ENCODE results near the gene BTNL9. TPM values are rescaled to one million over a fixed set of nuclear protein-coding genes. Genes with fewer than 3 reads are reported as not detected.
"Not testable (repeated sequence)": the region's sequence is repeated elsewhere in the genome, so short reads cannot be mapped to it uniquely, and the experiment has no call there.

The BTNL9 gene
- not detected for total RNA-seq

- Mint-ChIP-seq H3K36me3 (ENCODE audit: low read depth) (no peaks in the 10 kb centered on the region), H3K9me3 (no peaks in the 10 kb centered on the region), H3K27ac (no peak within 1 kb of the TSS), H3K4me1 (ENCODE audit: low read depth) (no peaks in the 10 kb centered on the region), H3K27me3 (ENCODE audit: low read depth) (peaks cover 43% of the 10 kb centered on the region), H3K4me3 (no peak within 1 kb of the TSS)
- intact Hi-C loops (cut with micrococcal nuclease): no loop called here
- CTCF ChIA-PET: no interaction called here
- no peak for DNase-seq
Measured at GRCh38 chr5:181039931-181040630, at the start of gene BTNL9. TSS of gene BTNL9 (plus strand) at chr5:181040266. CDS start at chr5:181045490, 5,224 bp downstream.

GRCh38 chr5:180990882-180991242 lies 49.2 kb upstream of the BTNL9 start:
- Mint-ChIP-seq H3K4me3 (no peak overlapping the region), H3K27ac (no peak overlapping the region), H3K36me3 (ENCODE audit: low read depth) (peaks cover 1% of the 10 kb centered on the region), H3K9me3 (peaks cover 8% of the 10 kb centered on the region), H3K4me1 (ENCODE audit: low read depth) (no peaks in the 10 kb centered on the region), H3K27me3 (ENCODE audit: low read depth) (peaks cover 24% of the 10 kb centered on the region)
- intact Hi-C loops (cut with micrococcal nuclease): no loop called here
- CTCF ChIA-PET: no interaction called here
- no peak for DNase-seq

DNA sequence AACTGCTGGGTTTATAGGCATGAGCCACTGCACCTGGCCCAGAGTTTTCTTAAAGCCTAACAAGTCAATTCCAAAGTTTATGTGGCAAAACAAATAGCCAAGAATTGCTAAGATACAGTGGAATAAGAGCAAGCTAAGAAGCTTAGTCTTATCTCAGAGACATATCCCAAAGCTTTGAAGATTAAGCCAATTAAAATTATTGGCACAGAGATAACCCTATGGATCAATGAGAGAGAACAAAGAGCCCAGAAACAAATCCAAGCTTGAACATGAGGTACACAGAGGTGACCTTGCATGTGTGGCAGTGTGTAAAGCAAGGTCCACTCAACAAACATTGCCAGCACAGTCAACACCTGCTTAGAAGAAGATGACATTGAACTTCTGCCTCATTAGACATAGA lies 38.1 kb upstream of the BTNL9 start:
- H3K36me3 Mint-ChIP-seq (ENCODE audit: low read depth): no peaks in the 10 kb centered on the region
- H3K27ac Mint-ChIP-seq: no peak overlapping the region
- peaks cover 9% of the 10 kb centered on the region for H3K27me3 Mint-ChIP-seq (ENCODE audit: low read depth)
- CTCF ChIA-PET: interaction anchor here (0.7 to 1.4 kb wide), 2 partner anchors 16 to 19 kb away, joined by 3 read pairs; no protein-coding TSS in a partner anchor
- no peaks in the 10 kb centered on the region for H3K9me3 Mint-ChIP-seq
- intact Hi-C loops (cut with micrococcal nuclease): no loop called here
- no peak overlapping the region for H3K4me3 Mint-ChIP-seq
- no peaks in the 10 kb centered on the region for H3K4me1 Mint-ChIP-seq (ENCODE audit: low read depth)
- DNase-seq: no peak

GRCh38 chr5:181005791-181006190 lies 34.3 kb upstream of the BTNL9 start:
- Mint-ChIP-seq H3K27ac (no peak overlapping the region), H3K4me1 (ENCODE audit: low read depth) (no peaks in the 10 kb centered on the region), H3K27me3 (ENCODE audit: low read depth) (peaks cover 8% of the 10 kb centered on the region), H3K4me3 (no peak overlapping the region), H3K36me3 (ENCODE audit: low read depth) (no peaks in the 10 kb centered on the region), H3K9me3 (no peaks in the 10 kb centered on the region)
- CTCF ChIA-PET: no interaction called here
- intact Hi-C loops (cut with micrococcal nuclease): no loop called here
- DNase-seq: no peak

- intact Hi-C loops (cut with micrococcal nuclease): no loop called here
- CTCF ChIA-PET: no interaction called here
- peaks cover 9% of the 10 kb centered on the region for H3K27me3 Mint-ChIP-seq (ENCODE audit: low read depth)
- H3K27ac Mint-ChIP-seq: no peak overlapping the region
- H3K9me3 Mint-ChIP-seq: no peaks in the 10 kb centered on the region
- no peaks in the 10 kb centered on the region for H3K36me3 Mint-ChIP-seq (ENCODE audit: low read depth)
- no peak for DNase-seq
- H3K4me3 Mint-ChIP-seq: no peak overlapping the region
- no peaks in the 10 kb centered on the region for H3K4me1 Mint-ChIP-seq (ENCODE audit: low read depth)
Measured at GRCh38 chr5:181008136-181008535, 31.9 kb upstream of the BTNL9 start.

DNA sequence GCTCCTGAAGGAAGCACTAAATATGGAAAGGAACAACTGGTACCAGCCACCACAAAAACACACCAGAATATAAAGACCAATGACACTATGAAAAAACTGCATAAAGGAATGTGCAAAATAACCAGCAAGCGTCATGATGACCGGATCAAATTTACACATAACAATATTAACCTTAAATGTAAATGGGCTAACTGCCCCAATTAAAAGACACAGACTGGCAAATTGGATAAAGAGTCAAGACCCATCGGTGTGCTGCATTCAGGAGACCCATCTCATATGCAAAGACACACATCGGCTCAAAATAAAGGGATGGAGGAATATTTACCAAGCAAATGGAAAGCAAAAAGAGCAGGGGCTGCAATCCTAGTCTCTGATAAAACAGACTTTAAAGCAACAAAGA lies 30.0 kb upstream of the BTNL9 start:
- H3K27ac Mint-ChIP-seq; DNase-seq; H3K4me3 Mint-ChIP-seq; H3K27me3 Mint-ChIP-seq (ENCODE audit: low read depth); H3K4me1 Mint-ChIP-seq (ENCODE audit: low read depth); H3K9me3 Mint-ChIP-seq; intact Hi-C loops (cut with micrococcal nuclease); H3K36me3 Mint-ChIP-seq (ENCODE audit: low read depth); CTCF ChIA-PET: not testable (repeated sequence)

- H3K4me1 Mint-ChIP-seq (ENCODE audit: low read depth); CTCF ChIA-PET; H3K27ac Mint-ChIP-seq; DNase-seq; intact Hi-C loops (cut with micrococcal nuclease); H3K9me3 Mint-ChIP-seq; H3K36me3 Mint-ChIP-seq (ENCODE audit: low read depth); H3K4me3 Mint-ChIP-seq; H3K27me3 Mint-ChIP-seq (ENCODE audit: low read depth): not testable (repeated sequence)
Measured at GRCh38 chr5:181014654-181015053, 25.4 kb upstream of the BTNL9 start.

DNA sequence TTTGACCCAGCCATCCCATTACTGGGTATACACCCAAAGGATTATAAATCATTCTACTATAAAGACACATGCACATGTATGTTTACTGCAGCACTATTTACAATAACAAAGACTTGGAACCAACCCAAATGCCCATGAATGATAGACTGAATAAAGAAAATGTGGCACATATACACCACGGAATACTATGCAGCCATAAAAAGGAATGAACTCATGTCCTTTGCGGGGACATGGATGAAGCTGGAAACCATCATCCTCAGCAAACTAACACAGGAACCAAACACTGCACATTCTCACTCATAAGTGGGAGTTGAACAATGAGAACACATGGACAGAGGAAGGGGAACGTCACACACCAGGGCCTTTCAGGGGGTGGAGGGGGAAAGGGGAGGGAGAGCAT lies 22.6 kb upstream of the BTNL9 start:
- H3K36me3 Mint-ChIP-seq (ENCODE audit: low read depth); H3K4me3 Mint-ChIP-seq; H3K27me3 Mint-ChIP-seq (ENCODE audit: low read depth); H3K9me3 Mint-ChIP-seq; DNase-seq; H3K27ac Mint-ChIP-seq; intact Hi-C loops (cut with micrococcal nuclease); H3K4me1 Mint-ChIP-seq (ENCODE audit: low read depth); CTCF ChIA-PET: not testable (repeated sequence)

DNA sequence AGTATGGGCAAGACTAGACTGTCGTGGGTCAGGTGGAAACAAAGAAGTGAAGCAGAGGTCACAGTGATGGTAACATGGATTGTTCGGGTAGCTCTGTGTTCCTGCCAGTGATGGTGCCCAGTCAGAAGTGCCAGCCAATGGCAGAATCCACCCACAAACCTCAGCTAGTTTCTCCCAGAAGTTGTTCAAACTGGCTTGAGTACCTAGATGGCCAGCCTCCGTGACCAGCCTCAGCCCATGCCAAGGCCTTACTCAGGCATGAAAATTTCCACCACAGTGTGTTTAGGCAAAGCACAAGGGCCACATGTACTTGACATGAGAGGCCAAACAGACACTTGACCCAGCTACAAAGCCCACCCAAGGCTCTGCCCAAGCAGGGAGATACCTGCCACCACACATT lies 19.4 kb upstream of the BTNL9 start:
- H3K9me3 Mint-ChIP-seq: peaks cover 12% of the 10 kb centered on the region
- H3K4me3 Mint-ChIP-seq: no peak overlapping the region
- H3K27ac Mint-ChIP-seq: no peak overlapping the region
- no peak for DNase-seq
- CTCF ChIA-PET: no interaction called here
- no peaks in the 10 kb centered on the region for H3K36me3 Mint-ChIP-seq (ENCODE audit: low read depth)
- peaks cover 10% of the 10 kb centered on the region for H3K27me3 Mint-ChIP-seq (ENCODE audit: low read depth)
- no peaks in the 10 kb centered on the region for H3K4me1 Mint-ChIP-seq (ENCODE audit: low read depth)
- intact Hi-C loops (cut with micrococcal nuclease): no loop called here

- Mint-ChIP-seq H3K36me3 (ENCODE audit: low read depth) (no peaks in the 10 kb centered on the region), H3K27ac (no peak overlapping the region), H3K9me3 (peaks cover 12% of the 10 kb centered on the region), H3K27me3 (ENCODE audit: low read depth) (peaks cover 17% of the 10 kb centered on the region), H3K4me3 (no peak overlapping the region), H3K4me1 (ENCODE audit: low read depth) (no peaks in the 10 kb centered on the region)
- no peak for DNase-seq
- intact Hi-C loops (cut with micrococcal nuclease): no loop called here
- CTCF ChIA-PET: no interaction called here
Measured at GRCh38 chr5:181024245-181025064, 15.6 kb upstream of the BTNL9 start.

DNA sequence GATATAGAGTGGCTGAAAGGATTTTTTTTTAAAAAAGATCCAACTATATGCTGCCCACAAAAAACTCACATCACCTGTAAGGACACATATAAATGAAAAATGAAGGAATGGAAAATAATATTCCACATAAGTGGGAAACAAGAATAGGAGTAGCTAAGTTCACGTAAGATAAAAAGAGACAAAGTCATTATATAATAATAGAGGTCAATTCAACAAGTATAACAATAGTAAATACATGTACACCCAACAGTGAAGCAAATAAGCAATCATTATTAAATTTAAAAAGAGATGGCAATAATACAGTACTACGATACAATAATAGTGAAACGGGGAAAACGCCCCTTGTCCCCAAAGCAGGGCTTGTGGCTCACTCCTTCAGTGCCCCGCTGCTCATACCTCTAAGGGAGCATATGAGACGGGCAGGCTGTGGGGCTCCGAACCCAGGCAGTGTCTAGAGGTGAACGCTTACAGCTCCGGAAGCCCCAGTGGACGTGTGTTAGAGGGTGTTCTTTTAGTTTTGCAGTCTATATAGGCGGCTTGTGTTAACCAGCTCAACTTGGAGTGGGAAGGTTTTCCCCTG lies 12.5 kb upstream of the BTNL9 start:
- intact Hi-C loops (cut with micrococcal nuclease): no loop called here
- no peak for DNase-seq
- Mint-ChIP-seq H3K9me3 (peaks cover 5% of the 10 kb centered on the region), H3K27ac (no peak overlapping the region), H3K36me3 (ENCODE audit: low read depth) (no peaks in the 10 kb centered on the region), H3K4me1 (ENCODE audit: low read depth) (no peaks in the 10 kb centered on the region), H3K27me3 (ENCODE audit: low read depth) (peaks cover 17% of the 10 kb centered on the region), H3K4me3 (no peak overlapping the region)
- CTCF ChIA-PET: no interaction called here

DNA sequence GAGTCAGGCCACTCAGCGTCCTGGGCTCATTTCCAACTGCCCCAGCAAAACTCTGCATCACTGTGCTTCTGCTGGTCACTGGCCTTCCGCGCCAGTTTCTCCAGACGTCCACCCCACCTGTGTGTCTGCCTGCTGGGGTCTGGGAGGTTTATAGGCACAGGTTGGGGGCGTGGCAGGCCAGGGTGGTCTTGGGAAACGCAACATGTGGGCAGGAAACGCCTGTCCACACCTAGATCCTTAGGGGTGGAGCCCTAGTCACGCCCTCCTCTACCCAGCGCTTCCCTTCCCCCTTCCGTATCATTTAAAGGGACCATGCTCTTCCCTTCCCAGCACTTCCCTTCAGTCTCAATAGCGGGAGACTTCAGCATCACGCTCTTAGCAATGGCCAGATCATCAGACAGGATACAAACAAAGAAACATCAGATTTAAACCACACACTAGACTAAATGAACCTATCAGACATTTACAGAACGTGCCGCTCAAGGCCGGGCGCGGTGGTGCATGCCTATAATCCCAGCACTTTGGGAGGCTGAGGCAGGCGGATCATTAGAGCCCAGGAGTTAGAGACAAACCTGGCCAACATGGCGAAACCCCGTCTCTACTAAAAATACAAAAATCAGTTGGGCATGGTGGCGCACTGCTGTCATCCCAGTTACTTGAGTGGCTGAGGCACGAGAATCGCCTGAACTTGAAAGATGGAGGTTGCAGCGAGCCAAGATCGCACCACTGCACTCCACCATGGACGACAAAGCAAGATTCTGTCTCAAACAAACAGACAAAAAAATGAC lies 11.8 kb upstream of the BTNL9 start:
- peaks cover 4% of the 10 kb centered on the region for H3K9me3 Mint-ChIP-seq
- H3K36me3 Mint-ChIP-seq (ENCODE audit: low read depth): no peaks in the 10 kb centered on the region
- no peak for DNase-seq
- intact Hi-C loops (cut with micrococcal nuclease): no loop called here
- CTCF ChIA-PET: no interaction called here
- no peaks in the 10 kb centered on the region for H3K4me1 Mint-ChIP-seq (ENCODE audit: low read depth)
- H3K27me3 Mint-ChIP-seq (ENCODE audit: low read depth): peaks cover 17% of the 10 kb centered on the region
- H3K4me3 Mint-ChIP-seq: no peak overlapping the region
- no peak overlapping the region for H3K27ac Mint-ChIP-seq

All from activated naive CD4-positive, alpha-beta T cell treated with anti-CD3 and anti-CD28 coated beads for 36 hours (primary cell).